SK-N-SH (cell line): Measurements from ENCODE around the gene TPP2.

ENCODE experiments used
- FOXJ3 ChIP-seq: sonication (generic); formaldehyde crosslinking; IDR thresholded peaks from 2 replicates; pipeline ENCODE4 v1.5.1; 2020; ENCODE audit warnings: mild to moderate bottlenecking, missing genetic modification reagents
- GATA2 ChIP-seq: sonication (generic); formaldehyde crosslinking; IDR thresholded peaks from 2 replicates; pipeline ENCODE4 v1.5.0; 2020; ENCODE audit warnings: mild to moderate bottlenecking, missing genetic modification reagents
- JUND ChIP-seq: IDR thresholded peaks from 2 replicates; pipeline ENCODE4 v1.4.0; 2012
- MXI1 ChIP-seq: IDR thresholded peaks from 2 replicates; pipeline ENCODE4 v1.6.1; 2012; ENCODE audit warnings: mild to moderate bottlenecking, low read depth, low read length, improper control_type of control experiment
- NFIC ChIP-seq: IDR thresholded peaks from 2 replicates; pipeline ENCODE4 v1.4.0; 2012; ENCODE audit warnings: borderline replicate concordance
- POLR2AphosphoS5 ChIP-seq: IDR thresholded peaks from 2 replicates; pipeline ENCODE4 v1.6.1; 2012; ENCODE audit warnings: low read depth, low read length
- RXRA ChIP-seq: IDR thresholded peaks from 2 replicates; pipeline ENCODE4 v1.4.0; 2012; ENCODE audit warnings: low read depth, mild to moderate bottlenecking, borderline replicate concordance
- SMC3 ChIP-seq: IDR thresholded peaks from 2 replicates; pipeline ENCODE4 v1.6.1; 2012; ENCODE audit warnings: low read depth, low read length, improper control_type of control experiment
- TAF1 ChIP-seq: IDR thresholded peaks from 2 replicates; pipeline ENCODE4 v1.6.1; 2012; ENCODE audit warnings: low read depth, mild to moderate bottlenecking, low read length, moderate library complexity, borderline replicate concordance
- YY1 ChIP-seq: IDR thresholded peaks from 2 replicates; pipeline ENCODE4 v1.4.0; 2012; ENCODE audit warnings: low read depth, mild to moderate bottlenecking
- TF ChIP-seq, protein P1 (sequence below): fragments of 200-600 bp; sonication (generic); IDR thresholded peaks from 2 replicates; pipeline ENCODE4 v1.6.1; 2017; ENCODE audit warnings: antibody characterized with exemption, mild to moderate bottlenecking, moderate library complexity
- TF ChIP-seq, protein P2 (sequence below): IDR thresholded peaks from 2 replicates; pipeline ENCODE4; 2012
- TF ChIP-seq, protein P3 (sequence below): fragments of 150-350 bp; IDR thresholded peaks from 2 replicates; pipeline ENCODE4 v1.6.1; 2017; ENCODE audit warnings: antibody characterized with exemption, low read length, low read depth, borderline replicate concordance
- TF ChIP-seq, protein P4 (sequence below): IDR thresholded peaks from 2 replicates; pipeline ENCODE4 v1.6.1; 2012; ENCODE audit warnings: mild to moderate bottlenecking, low read depth, low read length, moderate library complexity

DNA sequence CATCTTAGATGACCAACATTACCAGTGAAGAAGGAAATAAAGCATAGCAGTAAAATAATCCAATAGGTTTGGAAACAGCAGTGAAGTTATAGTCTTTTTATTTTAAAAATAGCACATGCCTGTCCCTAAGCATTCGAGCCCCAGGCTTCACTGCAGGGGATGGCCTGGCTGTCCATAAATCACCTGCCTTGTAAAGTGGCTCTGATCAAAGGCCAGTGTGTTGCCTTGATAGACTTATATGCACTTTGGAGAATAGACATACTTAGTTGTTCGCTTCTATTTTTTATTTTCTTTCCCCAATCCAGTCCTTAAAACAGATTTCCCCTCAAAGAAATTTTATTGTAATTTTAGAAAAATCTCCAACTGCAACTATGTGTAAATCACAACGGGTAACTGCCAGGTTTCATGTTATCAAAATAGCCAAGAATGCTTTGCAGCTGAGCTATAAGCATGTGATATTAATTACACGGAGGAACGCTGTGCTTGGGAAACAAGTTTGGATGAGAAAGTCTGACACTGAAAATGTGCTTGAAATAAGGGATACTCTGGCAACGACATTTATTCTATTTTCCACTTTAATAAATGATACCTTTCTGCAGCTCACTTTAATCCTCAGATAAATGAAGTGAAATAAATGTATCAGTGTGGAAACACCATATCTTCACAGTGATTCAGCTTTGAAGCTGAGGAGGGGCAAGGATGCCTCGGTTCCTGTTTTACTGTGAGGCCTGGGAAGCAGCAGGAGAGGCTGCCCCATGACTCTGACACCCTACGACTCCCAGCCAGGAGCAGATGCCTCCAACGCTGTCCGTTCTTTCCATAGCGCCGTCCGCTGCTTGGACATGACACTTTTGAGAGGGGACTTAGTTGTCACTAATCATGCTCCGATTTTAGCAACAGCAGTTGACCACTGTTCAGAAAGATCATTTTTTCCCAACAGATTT lies 103.6 kb downstream of the TPP2 start:
- TF ChIP-seq, protein P1, sequence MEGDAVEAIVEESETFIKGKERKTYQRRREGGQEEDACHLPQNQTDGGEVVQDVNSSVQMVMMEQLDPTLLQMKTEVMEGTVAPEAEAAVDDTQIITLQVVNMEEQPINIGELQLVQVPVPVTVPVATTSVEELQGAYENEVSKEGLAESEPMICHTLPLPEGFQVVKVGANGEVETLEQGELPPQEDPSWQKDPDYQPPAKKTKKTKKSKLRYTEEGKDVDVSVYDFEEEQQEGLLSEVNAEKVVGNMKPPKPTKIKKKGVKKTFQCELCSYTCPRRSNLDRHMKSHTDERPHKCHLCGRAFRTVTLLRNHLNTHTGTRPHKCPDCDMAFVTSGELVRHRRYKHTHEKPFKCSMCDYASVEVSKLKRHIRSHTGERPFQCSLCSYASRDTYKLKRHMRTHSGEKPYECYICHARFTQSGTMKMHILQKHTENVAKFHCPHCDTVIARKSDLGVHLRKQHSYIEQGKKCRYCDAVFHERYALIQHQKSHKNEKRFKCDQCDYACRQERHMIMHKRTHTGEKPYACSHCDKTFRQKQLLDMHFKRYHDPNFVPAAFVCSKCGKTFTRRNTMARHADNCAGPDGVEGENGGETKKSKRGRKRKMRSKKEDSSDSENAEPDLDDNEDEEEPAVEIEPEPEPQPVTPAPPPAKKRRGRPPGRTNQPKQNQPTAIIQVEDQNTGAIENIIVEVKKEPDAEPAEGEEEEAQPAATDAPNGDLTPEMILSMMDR, result no peak
- TF ChIP-seq, protein P2, sequence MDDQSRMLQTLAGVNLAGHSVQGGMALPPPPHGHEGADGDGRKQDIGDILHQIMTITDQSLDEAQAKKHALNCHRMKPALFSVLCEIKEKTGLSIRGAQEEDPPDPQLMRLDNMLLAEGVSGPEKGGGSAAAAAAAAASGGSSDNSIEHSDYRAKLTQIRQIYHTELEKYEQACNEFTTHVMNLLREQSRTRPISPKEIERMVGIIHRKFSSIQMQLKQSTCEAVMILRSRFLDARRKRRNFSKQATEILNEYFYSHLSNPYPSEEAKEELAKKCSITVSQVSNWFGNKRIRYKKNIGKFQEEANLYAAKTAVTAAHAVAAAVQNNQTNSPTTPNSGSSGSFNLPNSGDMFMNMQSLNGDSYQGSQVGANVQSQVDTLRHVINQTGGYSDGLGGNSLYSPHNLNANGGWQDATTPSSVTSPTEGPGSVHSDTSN, result no peak
- TF ChIP-seq FOXJ3 (CRISPR knock-in tag) (no peak), NFIC (no peak), SMC3 (no peak), JUND (no peak), POLR2AphosphoS5 (no peak), MXI1 (no peak), TAF1 (no peak), YY1 (no peak), RXRA (no peak), GATA2 (no peak)
- TF ChIP-seq, protein P3, sequence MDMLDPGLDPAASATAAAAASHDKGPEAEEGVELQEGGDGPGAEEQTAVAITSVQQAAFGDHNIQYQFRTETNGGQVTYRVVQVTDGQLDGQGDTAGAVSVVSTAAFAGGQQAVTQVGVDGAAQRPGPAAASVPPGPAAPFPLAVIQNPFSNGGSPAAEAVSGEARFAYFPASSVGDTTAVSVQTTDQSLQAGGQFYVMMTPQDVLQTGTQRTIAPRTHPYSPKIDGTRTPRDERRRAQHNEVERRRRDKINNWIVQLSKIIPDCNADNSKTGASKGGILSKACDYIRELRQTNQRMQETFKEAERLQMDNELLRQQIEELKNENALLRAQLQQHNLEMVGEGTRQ, result no peak
- TF ChIP-seq, protein P4, sequence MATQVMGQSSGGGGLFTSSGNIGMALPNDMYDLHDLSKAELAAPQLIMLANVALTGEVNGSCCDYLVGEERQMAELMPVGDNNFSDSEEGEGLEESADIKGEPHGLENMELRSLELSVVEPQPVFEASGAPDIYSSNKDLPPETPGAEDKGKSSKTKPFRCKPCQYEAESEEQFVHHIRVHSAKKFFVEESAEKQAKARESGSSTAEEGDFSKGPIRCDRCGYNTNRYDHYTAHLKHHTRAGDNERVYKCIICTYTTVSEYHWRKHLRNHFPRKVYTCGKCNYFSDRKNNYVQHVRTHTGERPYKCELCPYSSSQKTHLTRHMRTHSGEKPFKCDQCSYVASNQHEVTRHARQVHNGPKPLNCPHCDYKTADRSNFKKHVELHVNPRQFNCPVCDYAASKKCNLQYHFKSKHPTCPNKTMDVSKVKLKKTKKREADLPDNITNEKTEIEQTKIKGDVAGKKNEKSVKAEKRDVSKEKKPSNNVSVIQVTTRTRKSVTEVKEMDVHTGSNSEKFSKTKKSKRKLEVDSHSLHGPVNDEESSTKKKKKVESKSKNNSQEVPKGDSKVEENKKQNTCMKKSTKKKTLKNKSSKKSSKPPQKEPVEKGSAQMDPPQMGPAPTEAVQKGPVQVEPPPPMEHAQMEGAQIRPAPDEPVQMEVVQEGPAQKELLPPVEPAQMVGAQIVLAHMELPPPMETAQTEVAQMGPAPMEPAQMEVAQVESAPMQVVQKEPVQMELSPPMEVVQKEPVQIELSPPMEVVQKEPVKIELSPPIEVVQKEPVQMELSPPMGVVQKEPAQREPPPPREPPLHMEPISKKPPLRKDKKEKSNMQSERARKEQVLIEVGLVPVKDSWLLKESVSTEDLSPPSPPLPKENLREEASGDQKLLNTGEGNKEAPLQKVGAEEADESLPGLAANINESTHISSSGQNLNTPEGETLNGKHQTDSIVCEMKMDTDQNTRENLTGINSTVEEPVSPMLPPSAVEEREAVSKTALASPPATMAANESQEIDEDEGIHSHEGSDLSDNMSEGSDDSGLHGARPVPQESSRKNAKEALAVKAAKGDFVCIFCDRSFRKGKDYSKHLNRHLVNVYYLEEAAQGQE, result no peak
